Measurements from ENCODE around the gene XYLT1. TPM values are rescaled to one million over a fixed set of nuclear protein-coding genes. Genes with fewer than 3 reads are reported as not detected.

XYLT1 gene
- total and polyA plus RNA-seq, 2 of the 13 experiments (the other 11 are each of a cell fraction or from before 2014, with no cell fraction given) = not detected

- intact Hi-C loops (cut with micrococcal nuclease; ENCODE audit: unreplicated experiment) = no loop called here
- H3K9me3 ChIP-seq (ENCODE audit: low read length) = no peaks in the 10 kb centered on the region
- no peaks in the 10 kb centered on the region for H3K79me2 ChIP-seq (ENCODE audit: insufficient read depth, low read length)
- ATAC-seq = no peak
- H3K9ac ChIP-seq (ENCODE audit: insufficient read depth, low read depth, low read length) = no peak overlapping the region
- ChIA-PET CTCF (ENCODE audit: low intra/inter-chr PET ratio, low total read pairs) (no interaction called here), POLR2A (no interaction called here)
- peaks cover 0 to 12% of the 10 kb centered on the region in 2 experiments; a peak in 1 of 5 replicates for H3K27me3 ChIP-seq (ENCODE audit: control insufficient read depth in 1 of 2, insufficient read depth in 2 of 2, low read length in 2 of 2)
- H3K4me2 ChIP-seq (ENCODE audit: low read depth, low read length) = no peak overlapping the region
- no peak for FAIRE-seq
- 18% methylated on average over 5 of the region's 5 CpGs for WGBS (ENCODE audit: low lambda C conversion rate)
- no peak overlapping the region for H3K27ac ChIP-seq (ENCODE audit: extremely low read length, insufficient read depth, low read length)
- no peak for TF ChIP-seq POLR2AphosphoS5 (IDR thresholded peaks at IDR 0.05; ENCODE audit: low read depth, low read length)
- TF ChIP-seq HIC2 (CRISPR knock-in tag; IDR thresholded peaks at IDR 0.05; ENCODE audit: low read depth) = no peak
- TF ChIP-seq ATF7 (IDR thresholded peaks at IDR 0.05) = no peak
- TF ChIP-seq ATF7 (CRISPR knock-in tag; IDR thresholded peaks at IDR 0.05) = no peak
- no peak for TF ChIP-seq ATF3 (CRISPR knock-in tag; IDR thresholded peaks at IDR 0.05)
- no peak for TF ChIP-seq YEATS2 (CRISPR knock-in tag; IDR thresholded peaks at IDR 0.05; ENCODE audit: borderline replicate concordance)
- TF ChIP-seq EHMT2 (IDR thresholded peaks at IDR 0.05; ENCODE audit: borderline replicate concordance, low read depth, low read length) = no peak
- no peak for TF ChIP-seq ZNF589 (CRISPR knock-in tag; conservative IDR thresholded peaks at IDR 0.05)
- no peak for TF ChIP-seq AFF4 (CRISPR knock-in tag; IDR thresholded peaks at IDR 0.05)
- peak; percentile 68 for TF ChIP-seq NFE2L2 (IDR thresholded peaks at IDR 0.05; ENCODE audit: low read length)
- no peak for TF ChIP-seq TMF1 (CRISPR knock-in tag; IDR thresholded peaks at IDR 0.05; ENCODE audit: low read depth)
- peak; percentile 11 to 35 for TF ChIP-seq MAFK (conservative IDR thresholded peaks at IDR 0.05 in 1 of 2, IDR thresholded peaks at IDR 0.05 in 1 of 2; ENCODE audit: low read length in 2 of 2)
- TF ChIP-seq MED1 (CRISPR knock-in tag; IDR thresholded peaks at IDR 0.05) = no peak
- 0 out of 2 replicates have a peak, but pooled peaks have one; percentile 15 for TF ChIP-seq MAFF (IDR thresholded peaks at IDR 0.05; ENCODE audit: low read depth, low read length)
- BruUV-seq (replicated peaks) = no TSS peak
- H3K4me1 ChIP-seq (ENCODE audit: insufficient read depth, low read length) = peaks cover 7% of the 10 kb centered on the region
- DNase-seq (ENCODE audit: low spot score) = no peak
- no peaks in the 10 kb centered on the region for H3K36me3 ChIP-seq (replicated peaks in 1 of 2; ENCODE audit: control insufficient read depth in 1 of 2, insufficient read depth in 2 of 2, low read length in 2 of 2)
- no peak overlapping the region for H3K4me3 ChIP-seq (replicated peaks in 1 of 3; ENCODE audit: insufficient read depth in 1 of 3, low read depth in 2 of 3, low read length in 3 of 3)
- H2AFZ ChIP-seq (ENCODE audit: low read length) = no peak overlapping the region
- H4K20me1 ChIP-seq (ENCODE audit: insufficient read depth, low read length) = no peaks in the 10 kb centered on the region
- in situ Hi-C loops (cut with HindIII; ENCODE audit: extremely low pct_ligation_motif_present, low pct_unique_long_range_greater_than_20kb) = no loop called here
These were observed 152.5 kb downstream of the XYLT1 start for GRCh38 chr16:17318238-17318637.

Measured in HepG2 (cell line).